ENCODE data around the gene ANO9.
"Not testable (repeated sequence)": the region's sequence is repeated elsewhere in the genome, so short reads cannot be mapped to it uniquely, and the experiment has no call there.

GRCh38 chr11:410711-411110, 31.1 kb downstream of the ANO9 start:
- TF ChIP-seq, protein P1, sequence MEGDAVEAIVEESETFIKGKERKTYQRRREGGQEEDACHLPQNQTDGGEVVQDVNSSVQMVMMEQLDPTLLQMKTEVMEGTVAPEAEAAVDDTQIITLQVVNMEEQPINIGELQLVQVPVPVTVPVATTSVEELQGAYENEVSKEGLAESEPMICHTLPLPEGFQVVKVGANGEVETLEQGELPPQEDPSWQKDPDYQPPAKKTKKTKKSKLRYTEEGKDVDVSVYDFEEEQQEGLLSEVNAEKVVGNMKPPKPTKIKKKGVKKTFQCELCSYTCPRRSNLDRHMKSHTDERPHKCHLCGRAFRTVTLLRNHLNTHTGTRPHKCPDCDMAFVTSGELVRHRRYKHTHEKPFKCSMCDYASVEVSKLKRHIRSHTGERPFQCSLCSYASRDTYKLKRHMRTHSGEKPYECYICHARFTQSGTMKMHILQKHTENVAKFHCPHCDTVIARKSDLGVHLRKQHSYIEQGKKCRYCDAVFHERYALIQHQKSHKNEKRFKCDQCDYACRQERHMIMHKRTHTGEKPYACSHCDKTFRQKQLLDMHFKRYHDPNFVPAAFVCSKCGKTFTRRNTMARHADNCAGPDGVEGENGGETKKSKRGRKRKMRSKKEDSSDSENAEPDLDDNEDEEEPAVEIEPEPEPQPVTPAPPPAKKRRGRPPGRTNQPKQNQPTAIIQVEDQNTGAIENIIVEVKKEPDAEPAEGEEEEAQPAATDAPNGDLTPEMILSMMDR (IDR thresholded peaks at IDR 0.05; ENCODE audit: insufficient read depth, low read depth, low read length) = not testable (repeated sequence)
- not testable (repeated sequence) for TF ChIP-seq EZH2 (IDR thresholded peaks at IDR 0.05; ENCODE audit: insufficient read depth, low read length)
